Measurements from ENCODE around the gene TEKTIP1. TPM values are rescaled to one million over a fixed set of nuclear protein-coding genes. Genes with fewer than 3 reads are reported as not detected.

Gene TEKTIP1
- total and polyA plus RNA-seq, 10 of the 15 experiments (the other 5 are each of a cell fraction or from before 2014, with no cell fraction given): 0.18 to 2.6 (median 0.60) TPM; not detected in 5

- Histone ChIP-seq H3K27ac (ENCODE audit: control insufficient read depth, insufficient read depth) (no peak overlapping the region), H3K4me2 (ENCODE audit: control insufficient read depth, insufficient read depth) (no peak overlapping the region), H3K9me3 (replicated peaks; ENCODE audit: control insufficient read depth, insufficient read depth, low read length) (no peaks in the 10 kb centered on the region), H3K4me1 (ENCODE audit: control insufficient read depth, insufficient read depth, low read length) (no peaks in the 10 kb centered on the region), H3K36me3 (ENCODE audit: control insufficient read depth in 2 of 2, insufficient read depth in 2 of 2, low read length in 1 of 2) (peaks cover 2 to 7% of the 10 kb centered on the region in 2 experiments; a peak in 3 of 4 replicates), H4K20me1 (ENCODE audit: control insufficient read depth, insufficient read depth) (no peaks in the 10 kb centered on the region), H3K9ac (ENCODE audit: control insufficient read depth, insufficient read depth, low read length) (no peak overlapping the region), H3K79me2 (ENCODE audit: control insufficient read depth, insufficient read depth, low read length) (no peaks in the 10 kb centered on the region), H3K27me3 (replicated peaks in 1 of 2; ENCODE audit: control insufficient read depth in 2 of 2, insufficient read depth in 2 of 2, low read length in 1 of 2) (no peaks in the 10 kb centered on the region), H2AFZ (ENCODE audit: control insufficient read depth, low read depth, low read length) (no peak overlapping the region), H3K4me3 (no peak overlapping the region)
- DNase-seq (ENCODE audit: low read depth, low spot score) (no peak), FAIRE-seq (peak; percentile 49), ATAC-seq (peak; percentile 92)
- ChIA-PET SMC1A (ENCODE audit: uncharacterized antibody, unreplicated experiment) (interaction anchor here (0.6 to 1.1 kb wide), 3 partner anchors 46 to 658 kb away, joined by 3 to 4 read pairs (median 3); no protein-coding TSS in a partner anchor), POLR2A (interaction anchor here (0.6 to 0.9 kb wide), 3 partner anchors 9 to 852 kb away, joined by 3 to 5 read pairs (median 5); partner anchors contain the start of gene MRPL54), RAD21 (ENCODE audit: unreplicated experiment) (interaction anchor here (1.0 kb wide), 1 partner anchor 12 kb away, joined by 4 read pairs; the partner anchor contains the start of gene MFSD12), CTCF (interaction anchor here (0.6 to 2.7 kb wide), 17 partner anchors 8 to 670 kb away, joined by 3 to 20 read pairs (median 4); partner anchors contain the start of gene MFSD12)
- intact Hi-C loops (cut with micrococcal nuclease; ENCODE audit: unreplicated experiment): loop anchor here (1.0 to 5.0 kb wide), 2 partner anchors 73 to 162 kb away; partner anchors contain the start of gene TJP3
- WGBS (ENCODE audit: insufficient coverage, insufficient replicate concordance, low lambda C conversion rate, missing lambda C conversion rate): 51% methylated on average over 28 of the region's 30 CpGs
- no TSS peak for BruUV-seq (replicated peaks)
- in situ Hi-C loops (cut with MboI): no loop called here
- TF ChIP-seq POLR2AphosphoS2 (IDR thresholded peaks at IDR 0.05; ENCODE audit: low read depth, low read length) (no peak), CBX5 (IDR thresholded peaks at IDR 0.05; ENCODE audit: low read depth) (no peak), JUNB (IDR thresholded peaks at IDR 0.05) (no peak), RB1 (IDR thresholded peaks at IDR 0.05; ENCODE audit: borderline replicate concordance) (no peak), YY1 (IDR thresholded peaks at IDR 0.05; ENCODE audit: low read depth, low read length) (peak; percentile 43; the same call in 1 of the 2 replicates), RUNX3 (IDR thresholded peaks at IDR 0.05; ENCODE audit: low read length) (peak; percentile 26; the same call in 1 of the 2 replicates), POU2F2 (IDR thresholded peaks at IDR 0.05; ENCODE audit: borderline replicate concordance, low read depth, low read length) (peak; percentile 37; the same call in 1 of the 3 replicates), USF2 (IDR thresholded peaks at IDR 0.05; ENCODE audit: borderline replicate concordance, low read depth, low read length) (no peak), TCF12 (IDR thresholded peaks at IDR 0.05; ENCODE audit: low read depth, low read length) (0 out of 2 replicates have a peak, but pooled peaks have one; percentile 59), CREB1 (IDR thresholded peaks at IDR 0.05; ENCODE audit: low read depth) (0 out of 2 replicates have a peak, but pooled peaks have one; percentile 30), SRF (IDR thresholded peaks at IDR 0.05; ENCODE audit: low read depth in 2 of 2, low read length in 2 of 2) (no peak), FOXM1 (IDR thresholded peaks at IDR 0.05; ENCODE audit: low read depth, low read length) (no peak), RAD21 (IDR thresholded peaks at IDR 0.05; ENCODE audit: insufficient read depth, low read depth, low read length) (peak; percentile 72), TCF7 (IDR thresholded peaks at IDR 0.05; ENCODE audit: borderline replicate concordance) (no peak), SMC3 (IDR thresholded peaks at IDR 0.05; ENCODE audit: borderline replicate concordance, low read length) (peak; percentile 81), GATAD2B (conservative IDR thresholded peaks at IDR 0.05; ENCODE audit: low read depth) (no peak), NR2F1 (conservative IDR thresholded peaks at IDR 0.05) (peak; percentile 53; the same call in 1 of the 2 replicates)
- TF ChIP-seq, protein P1, sequence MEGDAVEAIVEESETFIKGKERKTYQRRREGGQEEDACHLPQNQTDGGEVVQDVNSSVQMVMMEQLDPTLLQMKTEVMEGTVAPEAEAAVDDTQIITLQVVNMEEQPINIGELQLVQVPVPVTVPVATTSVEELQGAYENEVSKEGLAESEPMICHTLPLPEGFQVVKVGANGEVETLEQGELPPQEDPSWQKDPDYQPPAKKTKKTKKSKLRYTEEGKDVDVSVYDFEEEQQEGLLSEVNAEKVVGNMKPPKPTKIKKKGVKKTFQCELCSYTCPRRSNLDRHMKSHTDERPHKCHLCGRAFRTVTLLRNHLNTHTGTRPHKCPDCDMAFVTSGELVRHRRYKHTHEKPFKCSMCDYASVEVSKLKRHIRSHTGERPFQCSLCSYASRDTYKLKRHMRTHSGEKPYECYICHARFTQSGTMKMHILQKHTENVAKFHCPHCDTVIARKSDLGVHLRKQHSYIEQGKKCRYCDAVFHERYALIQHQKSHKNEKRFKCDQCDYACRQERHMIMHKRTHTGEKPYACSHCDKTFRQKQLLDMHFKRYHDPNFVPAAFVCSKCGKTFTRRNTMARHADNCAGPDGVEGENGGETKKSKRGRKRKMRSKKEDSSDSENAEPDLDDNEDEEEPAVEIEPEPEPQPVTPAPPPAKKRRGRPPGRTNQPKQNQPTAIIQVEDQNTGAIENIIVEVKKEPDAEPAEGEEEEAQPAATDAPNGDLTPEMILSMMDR (IDR thresholded peaks at IDR 0.05 in 2 of 3, conservative IDR thresholded peaks at IDR 0.05 in 1 of 3; ENCODE audit: control insufficient read depth in 2 of 3, extremely low read depth in 1 of 3, insufficient read depth in 1 of 3, low read depth in 3 of 3, low read length in 3 of 3): peak; percentile 85 to 99 (median 91)
- TF ChIP-seq, protein P2, sequence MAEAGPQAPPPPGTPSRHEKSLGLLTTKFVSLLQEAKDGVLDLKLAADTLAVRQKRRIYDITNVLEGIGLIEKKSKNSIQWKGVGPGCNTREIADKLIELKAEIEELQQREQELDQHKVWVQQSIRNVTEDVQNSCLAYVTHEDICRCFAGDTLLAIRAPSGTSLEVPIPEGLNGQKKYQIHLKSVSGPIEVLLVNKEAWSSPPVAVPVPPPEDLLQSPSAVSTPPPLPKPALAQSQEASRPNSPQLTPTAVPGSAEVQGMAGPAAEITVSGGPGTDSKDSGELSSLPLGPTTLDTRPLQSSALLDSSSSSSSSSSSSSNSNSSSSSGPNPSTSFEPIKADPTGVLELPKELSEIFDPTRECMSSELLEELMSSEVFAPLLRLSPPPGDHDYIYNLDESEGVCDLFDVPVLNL (IDR thresholded peaks at IDR 0.05; ENCODE audit: low read depth, low read length): no peak
These were observed 6.0 kb downstream of the TEKTIP1 start for GRCh38 chr19:3544742-3545668.
